HG03097 (cell line): ENCODE measurements around the gene ST7L.

Source experiments
- ATAC-seq: cut with Tn5 transposase; IDR thresholded peaks from one replicate; pipeline ENCODE4 v1.9.1; 2021; ENCODE audit not compliant: unreplicated experiment, low FRiP score

ST7L gene

GRCh38 chr1:112548547-112548946 lies 70.4 kb downstream of the ST7L start:
- no peak for ATAC-seq

DNA sequence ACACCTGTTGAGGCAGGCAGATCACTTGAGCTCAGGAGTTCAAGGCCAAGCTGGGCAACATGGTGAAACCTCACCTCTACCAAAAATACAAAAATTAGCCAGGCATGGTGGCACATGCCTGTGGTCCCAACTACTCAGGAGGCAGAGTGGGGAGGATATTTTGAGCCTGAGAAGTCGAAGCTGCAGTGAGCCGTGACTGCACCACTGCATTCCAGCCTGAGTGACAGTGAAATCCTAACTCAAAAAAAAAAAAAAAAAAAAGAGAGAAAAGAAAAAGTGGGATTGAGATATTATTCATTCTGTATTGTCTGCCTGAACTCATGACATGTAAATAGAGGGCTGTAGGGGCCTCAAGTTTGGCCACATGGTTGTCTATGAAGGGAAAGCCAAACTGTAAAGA lies 72.9 kb downstream of the ST7L start:
- ATAC-seq = no peak

- no peak for ATAC-seq
These were observed 74.2 kb downstream of the ST7L start for GRCh38 chr1:112544751-112545150.

DNA sequence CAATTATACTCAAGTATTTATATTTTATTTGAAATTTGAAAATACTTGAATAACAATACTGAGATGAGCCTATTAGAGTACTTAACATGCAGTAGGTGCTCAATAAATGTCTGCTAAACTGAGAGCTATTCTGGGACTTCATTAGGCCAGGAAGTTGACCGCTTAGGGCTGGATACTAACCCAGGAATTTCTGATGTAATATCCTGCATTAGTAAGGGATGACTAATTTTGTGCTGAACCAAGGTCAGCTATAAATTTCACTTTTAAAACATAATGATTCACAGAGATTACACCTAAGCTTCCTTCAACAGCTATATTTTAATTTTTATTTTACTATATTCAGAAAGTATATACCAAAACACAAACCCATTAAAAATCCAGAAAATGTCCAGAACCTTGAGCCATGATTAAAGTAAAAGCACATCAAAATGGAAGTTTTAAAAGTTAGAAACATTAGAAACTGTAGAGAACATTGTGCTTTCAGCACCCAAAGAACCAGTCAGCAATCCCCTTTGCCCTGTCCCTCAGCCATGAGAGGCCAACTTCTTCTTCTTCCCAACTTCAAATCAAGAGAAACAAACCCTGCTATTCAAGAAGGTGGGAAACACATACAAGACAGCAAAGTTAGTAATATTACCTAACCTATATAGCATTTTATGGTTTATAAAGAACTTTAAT lies 74.8 kb downstream of the ST7L start:
- ATAC-seq = no peak

- no peak for ATAC-seq
These were observed 76.6 kb downstream of the ST7L start for GRCh38 chr1:112542206-112542973.

- ATAC-seq = no peak
These were observed 77.6 kb downstream of the ST7L start for GRCh38 chr1:112541299-112541698.

DNA sequence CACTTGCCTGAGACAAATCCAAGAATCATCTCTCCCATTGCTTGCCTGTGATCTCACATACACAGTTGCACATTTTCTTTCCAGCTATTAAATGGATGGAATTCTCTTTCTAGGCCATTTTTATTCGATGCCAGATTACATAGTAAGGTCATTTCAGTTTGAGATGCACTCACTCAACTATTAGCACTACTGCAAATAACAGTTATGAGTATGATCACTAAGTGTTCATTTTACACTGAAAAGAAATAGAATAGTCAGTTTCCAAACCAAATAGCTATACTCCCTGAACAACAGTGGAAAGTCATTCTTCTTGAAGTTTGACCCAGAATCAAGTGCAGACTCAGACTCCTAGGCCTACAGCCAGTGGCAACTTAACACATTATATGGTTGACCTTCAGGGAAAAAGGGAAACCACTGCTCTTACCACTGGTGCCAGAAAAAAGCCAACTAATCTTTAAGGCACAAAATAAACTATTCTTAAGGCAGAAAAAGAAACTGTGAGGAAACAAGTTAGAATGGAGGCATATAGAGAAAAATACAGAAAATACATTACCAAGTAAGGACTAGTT lies 78.6 kb downstream of the ST7L start:
- no peak for ATAC-seq

- no peak for ATAC-seq
These were observed 80.1 kb downstream of the ST7L start for GRCh38 chr1:112538883-112539282.

- ATAC-seq = no peak
These were observed 81.5 kb downstream of the ST7L start for GRCh38 chr1:112537456-112537855.

DNA sequence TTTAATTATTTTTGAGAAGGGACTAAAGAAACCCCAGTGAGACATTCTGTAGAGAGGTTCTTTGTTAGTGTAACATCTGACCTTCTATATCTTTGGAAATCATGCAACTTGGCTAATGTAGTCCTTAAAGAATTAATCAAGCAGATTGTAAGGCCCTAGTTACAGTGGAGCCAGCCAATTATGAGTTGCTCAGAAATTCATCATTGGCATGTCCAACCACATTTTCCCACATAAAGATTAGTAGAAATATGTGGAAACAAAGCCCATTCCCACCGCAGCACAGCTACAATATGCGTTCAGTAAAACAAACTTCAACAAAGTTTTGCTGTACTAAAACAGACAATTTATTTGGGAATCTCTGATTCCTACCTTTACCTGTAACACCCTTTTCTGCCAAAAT lies 82.4 kb downstream of the ST7L start:
- ATAC-seq = no peak

DNA sequence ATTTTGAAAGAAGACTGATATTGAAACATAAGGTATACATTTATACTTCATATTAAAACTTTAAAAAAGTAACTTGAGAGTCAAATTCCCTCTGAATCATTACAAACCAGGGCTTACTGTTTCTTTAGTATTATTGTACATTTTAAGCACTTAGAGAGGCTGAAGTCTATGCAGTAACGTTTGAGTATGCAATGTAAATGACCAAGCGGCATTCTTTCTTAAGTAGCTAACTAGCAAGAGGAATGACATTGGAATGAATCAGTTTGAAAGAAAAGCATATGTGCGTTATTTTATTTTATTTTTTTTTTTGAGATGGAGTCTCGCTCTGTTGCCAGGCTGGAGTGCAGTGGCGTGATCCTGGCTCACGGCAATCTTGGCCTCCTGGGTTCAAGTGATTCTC lies 85.9 kb downstream of the ST7L start:
- no peak for ATAC-seq

DNA sequence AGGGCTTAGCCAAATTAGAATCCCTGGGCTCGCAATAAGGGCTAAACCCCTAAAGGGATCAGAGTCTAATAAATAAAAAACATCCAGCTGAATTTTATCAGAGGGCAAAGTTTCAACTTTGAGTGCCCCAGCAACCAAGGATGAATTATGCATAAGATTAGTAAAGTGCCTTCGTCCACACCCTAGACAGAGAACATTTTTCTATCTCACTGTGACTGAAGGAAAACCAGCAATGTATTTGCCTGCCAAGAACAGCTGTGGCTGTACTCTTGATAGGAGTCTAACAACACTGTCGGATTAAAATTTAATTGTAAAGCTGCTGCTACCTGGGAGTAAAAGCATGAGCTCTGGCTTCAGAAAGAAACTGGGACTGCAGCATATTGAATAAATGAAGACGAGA lies 86.9 kb downstream of the ST7L start:
- ATAC-seq = no peak

DNA sequence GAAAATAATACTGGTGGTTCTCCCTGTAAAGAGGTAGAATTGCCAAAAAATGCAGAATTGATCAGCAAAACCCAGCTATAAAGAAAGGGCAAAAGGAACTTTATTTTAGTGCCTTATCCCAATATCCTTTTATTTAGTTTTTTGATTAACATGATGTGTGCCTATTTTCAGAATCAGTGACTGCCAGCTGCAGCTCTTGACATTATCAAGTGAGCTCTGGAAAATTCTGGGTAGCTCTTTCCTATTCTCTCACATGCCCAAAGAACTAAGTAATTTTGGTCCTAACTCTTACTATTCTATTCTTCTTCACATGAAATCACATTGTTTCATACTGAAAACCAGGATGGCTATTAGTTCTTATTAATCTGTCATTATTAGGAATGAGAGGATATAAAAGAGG lies 88.1 kb downstream of the ST7L start:
- no peak for ATAC-seq

DNA sequence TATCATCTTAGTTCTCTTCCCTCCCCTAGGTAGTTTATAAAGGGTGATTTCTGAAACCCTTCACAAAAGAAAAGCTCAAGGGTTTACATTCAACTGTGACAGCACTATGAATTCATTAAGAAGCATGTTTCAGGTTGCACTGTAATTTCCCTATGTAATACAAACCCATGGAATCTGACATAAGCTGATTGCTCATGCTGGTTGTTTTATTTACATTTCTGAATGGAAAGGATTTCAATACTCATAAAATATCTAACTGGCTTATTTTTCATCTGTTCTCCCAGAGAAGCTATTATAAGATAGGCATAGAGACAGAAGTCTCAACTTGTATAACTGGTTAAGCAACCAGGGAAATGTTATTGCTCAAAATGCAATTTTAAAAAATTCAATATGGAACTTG lies 89.6 kb downstream of the ST7L start:
- no peak for ATAC-seq

- ATAC-seq = no peak
These were observed 90.9 kb downstream of the ST7L start for GRCh38 chr1:112528076-112528475.

GRCh38 chr1:112527266-112528010 lies 91.5 kb downstream of the ST7L start:
- no peak for ATAC-seq

- ATAC-seq = no peak
These were observed 94.0 kb downstream of the ST7L start for GRCh38 chr1:112524986-112525385.

GRCh38 chr1:112524251-112524650 lies 94.7 kb downstream of the ST7L start:
- ATAC-seq = no peak

GRCh38 chr1:112522621-112523020 lies 96.3 kb downstream of the ST7L start:
- ATAC-seq = no peak

DNA sequence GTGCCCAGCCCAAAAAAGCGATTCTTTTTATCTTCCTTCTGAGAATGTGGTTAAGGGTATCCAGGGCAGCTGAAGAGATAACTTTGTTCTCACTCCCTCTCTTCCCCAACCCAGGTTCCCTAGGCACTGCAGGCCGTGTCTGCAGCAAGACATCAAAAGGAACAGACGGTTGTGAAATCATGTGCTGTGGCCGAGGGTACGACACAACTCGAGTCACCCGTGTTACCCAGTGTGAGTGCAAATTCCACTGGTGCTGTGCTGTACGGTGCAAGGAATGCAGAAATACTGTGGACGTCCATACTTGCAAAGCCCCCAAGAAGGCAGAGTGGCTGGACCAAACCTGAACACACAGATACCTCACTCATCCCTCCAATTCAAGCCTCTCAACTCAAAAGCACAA lies 98.8 kb downstream of the ST7L start:
- ATAC-seq = no peak

DNA sequence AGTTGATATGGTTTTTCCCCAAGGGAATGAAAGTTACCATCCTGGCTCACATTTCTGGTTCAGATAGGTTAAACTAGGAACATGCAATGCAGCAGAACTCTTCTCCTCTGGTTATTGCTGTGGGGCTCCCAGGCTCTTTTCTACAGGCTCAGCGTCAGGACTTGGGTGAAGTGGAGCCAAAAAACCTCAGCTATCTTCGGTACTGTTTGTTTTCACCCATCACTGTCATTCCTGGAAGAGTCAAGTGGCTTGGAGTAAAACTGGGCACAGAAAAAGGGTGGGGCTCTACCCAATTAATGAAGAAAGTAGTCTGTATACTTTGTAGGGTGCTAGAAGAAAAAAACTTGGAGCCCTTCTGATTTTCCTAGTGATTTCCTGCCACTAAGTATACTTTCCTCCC lies 100.8 kb downstream of the ST7L start:
- no peak for ATAC-seq
